Calu3 (cell line): ENCODE results near the gene LGR4. TPM values are rescaled to one million over a fixed set of nuclear protein-coding genes. Genes with fewer than 3 reads are reported as not detected.

Experiments used
- BruUV-seq: library from RNA; stranded (reverse); fragments of 400-500 nt; replicated peaks from 2 replicates; lab custom pipeline; 2021; lab: Mats Ljungman, UMichigan
- CTCF ChIA-PET: fragments of 300-600 bp; sonication (Branson Sonifier 250); formaldehyde crosslinking; loops from one replicate; lab custom pipeline; 2022; ENCODE audit warnings: antibody characterized with exemption; lab: Charles Lee
- DNase-seq: peaks from one replicate; pipeline ENCODE4 v3.0.0; 2022
- H3K27ac Mint-ChIP-seq: one replicate; pipeline ENCODE4 v1.8.0; 2022; ENCODE audit warnings: mixed read lengths; ENCODE audit not compliant: unreplicated experiment
- H3K27me3 Mint-ChIP-seq: one replicate; pipeline ENCODE4 v1.8.0; 2022; ENCODE audit warnings: mixed read lengths; ENCODE audit not compliant: unreplicated experiment
- H3K36me3 Mint-ChIP-seq: one replicate; pipeline ENCODE4 v1.8.0; 2022; ENCODE audit warnings: mild to moderate bottlenecking, moderate library complexity, mixed read lengths; ENCODE audit not compliant: insufficient read depth, unreplicated experiment
- H3K4me1 Mint-ChIP-seq: one replicate; pipeline ENCODE4 v1.8.0; 2022; ENCODE audit warnings: mild to moderate bottlenecking, low read depth, mixed read lengths; ENCODE audit not compliant: unreplicated experiment
- H3K4me3 Mint-ChIP-seq: one replicate; pipeline ENCODE4 v1.8.0; 2022; ENCODE audit warnings: mild to moderate bottlenecking, low read depth, moderate library complexity, mixed read lengths; ENCODE audit not compliant: unreplicated experiment
- H3K9me3 Mint-ChIP-seq: one replicate; pipeline ENCODE4 v1.8.0; 2022; ENCODE audit warnings: low read depth, mixed read lengths; ENCODE audit not compliant: unreplicated experiment
- intact Hi-C: fragments of 100-400 bp; cut with micrococcal nuclease; formaldehyde crosslinking; loops from one replicate; pipeline ENCODE4 v1.10.0; 2022; ENCODE audit not compliant: unreplicated experiment
- total RNA-seq: library from RNA; stranded (reverse); gene quantifications from 2 replicates; pipeline ENCODE4 v1.2.3, GENCODE V29; 2022
- TF ChIP-seq, protein P1 (sequence below): fragments of 200-600 bp; IDR thresholded peaks from one replicate; pipeline ENCODE4 v1.8.0; 2022; ENCODE audit warnings: antibody characterized with exemption; ENCODE audit not compliant: unreplicated experiment

Gene LGR4
- total RNA-seq, 1 experiment from 2014 or later: 50.0 TPM

DNA sequence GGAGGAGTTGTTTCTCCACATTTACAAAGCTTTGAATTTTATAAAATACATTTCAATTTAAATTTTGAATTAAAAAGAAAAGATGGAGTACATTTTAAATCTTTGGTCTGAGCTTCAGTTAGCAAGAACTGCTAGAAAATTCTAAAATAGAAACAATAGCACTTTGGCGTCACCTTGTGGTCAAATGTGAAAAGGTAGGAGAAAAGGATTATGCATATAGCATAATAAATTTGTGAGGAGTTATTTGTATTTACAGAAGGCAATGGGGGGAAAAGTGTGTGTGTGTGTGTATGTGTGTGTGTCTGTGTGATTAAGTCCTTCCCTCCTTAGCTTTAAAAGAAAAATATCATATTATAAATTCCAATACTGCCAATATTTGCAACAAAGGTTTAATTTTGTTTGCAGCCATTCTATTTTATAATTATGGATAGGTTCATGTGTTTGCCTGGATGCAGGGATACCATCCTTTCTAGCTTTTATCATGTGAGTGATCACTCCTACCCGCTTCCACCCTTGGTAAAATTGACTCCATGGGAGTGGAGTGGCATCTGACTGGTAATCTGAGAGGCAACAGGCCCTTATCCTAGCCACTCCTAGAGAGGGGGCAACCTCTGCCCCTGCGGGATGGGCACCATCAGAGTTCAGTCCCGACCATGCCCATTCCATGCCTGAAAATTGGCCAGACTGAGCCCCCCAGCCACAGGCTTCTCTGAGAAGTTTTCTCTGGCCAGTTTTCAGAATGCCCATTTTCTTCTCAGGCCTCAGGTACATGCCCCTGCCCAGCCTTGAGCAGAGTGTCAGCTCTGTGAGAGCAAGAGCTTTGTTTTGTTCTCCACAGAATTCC, 13.6 kb upstream of the LGR4 start:
- Mint-ChIP-seq H3K27me3 (no peaks in the 10 kb centered on the region), H3K36me3 (peaks cover 15% of the 10 kb centered on the region), H3K4me3 (no peak overlapping the region), H3K4me1 (no peaks in the 10 kb centered on the region), H3K9me3 (no peaks in the 10 kb centered on the region), H3K27ac (no peak overlapping the region)
- TF ChIP-seq, protein P1, sequence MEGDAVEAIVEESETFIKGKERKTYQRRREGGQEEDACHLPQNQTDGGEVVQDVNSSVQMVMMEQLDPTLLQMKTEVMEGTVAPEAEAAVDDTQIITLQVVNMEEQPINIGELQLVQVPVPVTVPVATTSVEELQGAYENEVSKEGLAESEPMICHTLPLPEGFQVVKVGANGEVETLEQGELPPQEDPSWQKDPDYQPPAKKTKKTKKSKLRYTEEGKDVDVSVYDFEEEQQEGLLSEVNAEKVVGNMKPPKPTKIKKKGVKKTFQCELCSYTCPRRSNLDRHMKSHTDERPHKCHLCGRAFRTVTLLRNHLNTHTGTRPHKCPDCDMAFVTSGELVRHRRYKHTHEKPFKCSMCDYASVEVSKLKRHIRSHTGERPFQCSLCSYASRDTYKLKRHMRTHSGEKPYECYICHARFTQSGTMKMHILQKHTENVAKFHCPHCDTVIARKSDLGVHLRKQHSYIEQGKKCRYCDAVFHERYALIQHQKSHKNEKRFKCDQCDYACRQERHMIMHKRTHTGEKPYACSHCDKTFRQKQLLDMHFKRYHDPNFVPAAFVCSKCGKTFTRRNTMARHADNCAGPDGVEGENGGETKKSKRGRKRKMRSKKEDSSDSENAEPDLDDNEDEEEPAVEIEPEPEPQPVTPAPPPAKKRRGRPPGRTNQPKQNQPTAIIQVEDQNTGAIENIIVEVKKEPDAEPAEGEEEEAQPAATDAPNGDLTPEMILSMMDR: peak; percentile 79
- intact Hi-C loops: loop anchor here (1.0 to 5.0 kb wide), 5 partner anchors 174 to 734 kb away; no protein-coding TSS in a partner anchor
- DNase-seq: peak; percentile 62
- CTCF ChIA-PET: interaction anchor here (0.7 to 2.7 kb wide), 15 partner anchors 11 to 312 kb away, joined by 3 to 25 read pairs (median 4); partner anchors contain the start of genes CCDC34 and LGR4
- BruUV-seq: no TSS peak

- DNase-seq: no peak
- H3K4me3 Mint-ChIP-seq: no peak overlapping the region
- peaks cover 13% of the 10 kb centered on the region for H3K36me3 Mint-ChIP-seq
- H3K27me3 Mint-ChIP-seq: no peaks in the 10 kb centered on the region
- TF ChIP-seq, protein P1: no peak
- no peaks in the 10 kb centered on the region for H3K4me1 Mint-ChIP-seq
- H3K9me3 Mint-ChIP-seq: no peaks in the 10 kb centered on the region
- intact Hi-C loops: no loop called here
- no TSS peak for BruUV-seq
- CTCF ChIA-PET: no interaction called here
- no peak overlapping the region for H3K27ac Mint-ChIP-seq
Observed at GRCh38 chr11:27482793-27483192, 10.2 kb upstream of the LGR4 start.

- H3K4me3 Mint-ChIP-seq: no peak overlapping the region
- intact Hi-C loops: no loop called here
- H3K4me1 Mint-ChIP-seq: no peaks in the 10 kb centered on the region
- no peaks in the 10 kb centered on the region for H3K27me3 Mint-ChIP-seq
- no peak overlapping the region for H3K27ac Mint-ChIP-seq
- CTCF ChIA-PET: interaction anchor here (0.7 kb wide), 1 partner anchor 17 kb away, joined by 9 read pairs; no protein-coding TSS in a partner anchor
- TF ChIP-seq, protein P1: no peak
- no peaks in the 10 kb centered on the region for H3K9me3 Mint-ChIP-seq
- peaks cover 5% of the 10 kb centered on the region for H3K36me3 Mint-ChIP-seq
- DNase-seq: no peak
- BruUV-seq: no TSS peak
Observed at GRCh38 chr11:27481992-27482391, 9.4 kb upstream of the LGR4 start.

DNA sequence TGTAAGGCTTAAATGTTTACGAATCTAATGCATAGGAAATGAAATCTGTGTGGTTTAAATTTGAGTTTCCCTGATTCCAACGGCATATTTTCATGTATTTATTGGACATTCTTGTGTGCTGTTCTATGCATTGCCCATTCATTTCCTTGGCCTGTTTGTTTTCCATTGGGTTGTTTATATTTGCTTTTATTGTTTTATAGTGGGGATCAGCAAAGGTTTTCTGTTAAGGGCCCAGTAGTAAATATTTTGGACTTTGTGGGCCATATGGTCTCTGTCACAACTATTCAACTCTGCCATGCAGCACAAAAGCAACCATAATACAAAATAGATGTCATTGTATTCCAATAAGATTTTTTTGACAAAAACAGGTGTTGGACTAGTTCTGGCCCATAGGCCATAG, 5.2 kb upstream of the LGR4 start:
- CTCF ChIA-PET: no interaction called here
- no TSS peak for BruUV-seq
- no peaks in the 10 kb centered on the region for H3K9me3 Mint-ChIP-seq
- no peak for DNase-seq
- TF ChIP-seq, protein P1: no peak
- no peak overlapping the region for H3K4me3 Mint-ChIP-seq
- peaks cover 9% of the 10 kb centered on the region for H3K36me3 Mint-ChIP-seq
- peaks cover 8% of the 10 kb centered on the region for H3K4me1 Mint-ChIP-seq
- intact Hi-C loops: no loop called here
- H3K27me3 Mint-ChIP-seq: no peaks in the 10 kb centered on the region
- no peak overlapping the region for H3K27ac Mint-ChIP-seq
